ENCODE data around the gene CNOT2. TPM values are rescaled to one million over a fixed set of nuclear protein-coding genes. Genes with fewer than 3 reads are reported as not detected.

CNOT2 gene
- total RNA-seq, 1 donor from 2014 or later, result 22.0 TPM

DNA sequence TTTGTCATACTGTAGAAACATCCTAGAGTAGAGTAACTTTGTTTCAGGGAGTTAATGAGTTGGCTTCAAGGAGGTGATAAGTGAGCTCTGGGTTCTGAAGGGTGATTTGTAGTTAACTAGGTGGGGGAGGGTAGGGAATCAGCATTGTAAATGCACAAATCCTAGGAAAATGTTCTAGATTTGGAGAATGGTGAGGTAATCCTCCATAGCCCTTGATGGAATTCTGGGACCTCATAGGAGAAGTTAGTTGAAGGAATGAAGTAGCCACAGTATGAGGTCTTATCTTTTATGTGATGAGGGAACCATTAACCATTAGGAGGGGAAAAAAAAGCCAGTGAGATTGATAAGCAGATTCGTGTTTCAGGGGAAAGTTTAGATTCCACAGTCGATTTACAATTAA, 8.0 kb downstream of the CNOT2 start:
- no peak for DNase-seq (ENCODE audit: low spot score)

DNA sequence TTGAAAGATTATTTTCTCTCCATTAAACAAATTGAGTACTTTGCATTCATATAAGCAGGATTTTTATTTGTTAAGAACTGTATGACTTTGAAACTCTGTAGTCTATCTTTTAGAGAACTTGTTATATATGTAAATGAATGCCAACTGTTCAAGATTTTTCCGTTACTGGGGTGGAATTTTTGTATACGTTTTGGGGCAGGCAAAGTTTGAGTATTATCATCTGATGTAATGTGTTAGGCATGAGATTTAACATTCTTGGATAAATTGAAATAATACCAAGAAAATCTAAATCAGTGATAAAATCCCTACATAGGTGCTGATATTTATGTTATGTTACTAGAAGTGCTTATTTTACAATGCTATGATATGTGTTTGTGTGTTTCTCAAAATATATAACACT, 8.4 kb downstream of the CNOT2 start:
- no peak for DNase-seq (ENCODE audit: low spot score)
- no peak for ATAC-seq

More for the DNA sequence above, 8.0 kb downstream of the CNOT2 start:
- no peak for ATAC-seq

DNA sequence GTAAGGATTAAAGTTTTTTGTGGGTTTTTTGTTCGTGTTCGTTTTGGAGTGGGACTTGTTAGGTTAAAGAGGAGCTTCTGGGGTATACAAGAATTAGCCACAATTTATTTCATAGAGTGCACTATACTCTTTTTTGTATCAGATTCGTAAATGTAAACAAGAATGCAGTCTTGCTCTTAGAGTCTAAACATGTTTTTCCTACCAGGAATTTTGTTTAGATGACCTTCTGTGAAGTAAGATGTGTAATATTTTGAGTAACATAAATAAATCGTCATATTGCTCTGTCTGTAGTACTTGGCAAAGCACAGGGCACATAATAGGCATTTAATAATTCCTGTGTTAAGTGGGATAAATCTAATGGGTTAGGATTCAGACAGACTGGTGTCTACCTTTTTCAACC, 9.6 kb downstream of the CNOT2 start:
- DNase-seq (ENCODE audit: low spot score) (no peak), ATAC-seq (no peak)

DNA sequence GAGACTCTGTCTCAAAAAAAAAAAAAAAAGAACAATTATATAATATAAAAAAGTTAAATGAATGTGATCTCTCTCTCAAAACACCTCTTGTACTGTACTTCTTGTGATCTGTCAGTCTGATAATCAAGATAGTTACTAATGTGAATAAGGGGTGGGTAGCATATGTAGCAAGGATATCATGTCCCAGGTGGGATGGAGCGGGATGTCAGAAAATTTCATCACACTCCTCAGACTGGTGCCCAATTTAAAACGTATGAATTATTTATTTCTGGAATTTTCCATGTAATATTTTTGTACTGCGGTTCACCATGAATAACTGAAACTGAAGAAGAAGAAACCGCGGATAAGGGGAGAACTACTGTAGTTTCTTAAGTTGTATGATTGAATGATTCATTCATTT, 11.0 kb downstream of the CNOT2 start:
- ATAC-seq, result no peak
- DNase-seq (ENCODE audit: low spot score), result no peak

DNA sequence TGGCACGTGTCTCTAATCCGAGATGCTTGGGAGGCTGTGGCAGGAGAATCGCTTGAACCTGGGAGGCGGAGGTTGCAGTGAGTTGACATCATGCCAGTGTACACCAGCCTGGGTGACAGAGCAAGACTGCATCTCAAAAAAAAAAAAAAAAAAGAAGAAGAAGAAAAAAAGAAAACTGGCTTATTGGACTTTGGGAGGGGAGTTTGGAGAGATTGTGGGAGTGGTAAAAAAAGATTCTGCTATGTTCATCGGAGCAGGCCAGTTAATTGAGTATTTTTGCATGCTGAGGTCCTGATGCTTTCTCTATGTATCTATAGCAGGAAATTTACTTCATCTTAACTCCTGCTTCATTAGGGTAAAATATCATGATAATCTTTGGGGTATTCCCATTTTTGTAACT, 11.6 kb downstream of the CNOT2 start:
- ATAC-seq, result no peak

DNA sequence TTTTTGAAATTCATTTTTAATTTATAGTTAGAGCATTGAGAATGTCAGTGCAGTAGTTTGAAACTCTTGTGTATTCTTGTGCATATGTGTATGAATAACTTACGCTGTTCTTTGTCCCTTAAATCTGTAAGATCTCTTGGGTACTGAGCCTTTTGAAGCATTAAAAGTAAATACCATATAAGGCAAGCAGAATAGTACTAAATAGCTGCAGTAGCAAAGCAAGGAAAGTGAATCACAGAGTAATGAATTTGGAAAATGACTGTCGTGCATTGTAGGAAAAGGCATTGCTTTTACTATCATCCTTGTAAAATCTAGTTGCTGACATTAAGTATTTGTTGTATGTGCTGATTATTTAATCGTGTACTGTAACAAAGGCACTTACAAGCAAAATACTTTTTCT, 12.1 kb downstream of the CNOT2 start:
- no peak for ATAC-seq
- no peak for DNase-seq (ENCODE audit: low spot score)

More for the DNA sequence above, 11.6 kb downstream of the CNOT2 start:
- no peak for DNase-seq (ENCODE audit: low spot score)

DNA sequence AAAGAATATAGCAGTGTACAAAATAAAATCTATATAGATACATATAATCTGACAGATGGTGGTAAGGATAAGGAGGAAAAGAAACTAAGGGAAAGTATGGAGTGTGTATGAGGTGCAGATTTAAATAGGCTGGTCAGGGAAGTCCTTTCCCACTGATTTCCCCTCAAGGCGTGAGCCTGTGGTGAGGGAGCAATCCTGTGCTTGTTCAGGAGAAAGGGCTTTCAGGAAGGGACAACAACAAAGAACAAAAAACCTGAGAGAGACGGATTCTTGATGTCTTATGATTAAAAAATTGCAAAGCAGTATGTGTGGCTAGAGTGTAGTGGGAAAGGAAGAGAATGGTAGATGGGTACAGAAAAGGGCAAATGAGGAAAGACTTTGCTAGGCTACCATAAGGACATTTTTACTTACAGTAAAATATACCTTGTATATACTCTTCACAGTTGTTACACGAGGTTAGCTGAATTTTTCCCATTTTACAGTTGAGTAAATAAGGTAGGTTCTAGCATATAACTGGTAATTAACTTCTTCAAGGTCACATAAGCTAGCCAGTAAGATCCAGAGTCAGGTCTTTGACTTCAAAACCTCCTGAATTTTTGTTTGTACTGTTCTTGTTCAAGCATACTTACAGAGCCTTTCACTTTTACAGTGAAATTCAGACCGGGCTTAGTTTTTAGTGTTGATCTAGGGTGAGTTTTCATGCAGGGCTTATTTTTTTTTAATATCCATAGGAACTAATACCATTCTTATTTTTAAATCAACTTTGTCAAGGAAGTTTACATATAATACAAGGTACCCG, 15.6 kb downstream of the CNOT2 start:
- DNase-seq (ENCODE audit: low spot score), result no peak
- peak; percentile 28 for ATAC-seq

DNA sequence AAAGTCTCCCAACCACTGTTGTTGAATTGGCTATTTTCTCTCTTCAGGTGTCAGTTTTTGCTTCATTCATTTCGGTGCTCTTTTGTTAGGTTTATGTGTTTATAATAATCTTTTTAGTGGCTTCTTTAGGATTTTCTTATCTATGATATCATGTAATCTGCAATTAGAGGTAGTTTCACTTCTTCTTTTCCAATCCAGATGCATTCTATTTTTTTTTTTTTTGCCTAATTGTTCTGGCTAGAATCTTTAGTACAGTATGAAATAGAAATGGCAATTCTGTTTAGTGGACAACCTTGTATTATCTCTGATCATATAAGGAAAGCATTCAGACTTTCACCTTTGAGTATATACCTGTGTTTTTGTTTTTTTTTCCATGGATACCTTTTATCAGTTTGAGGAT, 17.4 kb downstream of the CNOT2 start:
- DNase-seq (ENCODE audit: low spot score) (no peak), ATAC-seq (no peak)

DNA sequence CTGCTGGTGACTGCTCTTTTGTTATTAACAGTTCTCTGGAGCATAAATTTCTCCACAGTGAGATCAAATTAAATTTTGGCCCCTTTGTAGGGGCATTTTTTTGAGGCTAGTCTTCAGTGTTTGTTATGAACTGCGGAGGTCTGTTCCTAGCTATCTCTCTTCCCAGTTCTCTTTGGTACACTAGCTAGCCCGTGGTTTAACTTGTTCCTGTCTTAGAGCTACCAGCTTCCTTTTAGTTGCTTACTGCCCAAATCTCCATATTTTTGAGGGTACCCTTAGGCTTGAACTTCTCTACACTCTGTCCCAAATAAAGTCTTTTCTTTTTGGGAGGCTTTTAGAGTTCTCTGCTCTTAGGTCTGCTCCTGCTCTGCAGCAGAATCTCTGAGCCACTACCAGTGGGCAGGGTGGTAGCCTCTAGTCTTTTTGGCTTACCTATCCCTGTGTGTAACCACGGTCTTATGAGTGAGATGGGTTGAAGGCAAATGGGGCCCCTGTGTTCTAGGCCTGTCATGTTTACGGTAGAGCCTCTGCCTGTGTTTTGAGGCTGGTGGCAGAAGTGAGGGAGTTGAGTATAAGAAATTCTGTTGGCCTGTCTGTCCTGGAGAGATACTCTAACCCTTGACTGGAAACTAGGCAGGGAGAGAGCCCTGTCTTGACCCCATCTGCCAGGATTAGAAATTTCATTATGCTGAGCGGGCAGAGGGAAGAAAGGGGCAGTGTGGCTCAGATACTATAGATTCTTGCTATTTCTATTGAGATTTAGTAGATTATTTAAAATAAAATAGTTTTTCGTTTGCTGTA, 21.0 kb downstream of the CNOT2 start:
- DNase-seq (ENCODE audit: low spot score), result no peak
- no peak for ATAC-seq

DNA sequence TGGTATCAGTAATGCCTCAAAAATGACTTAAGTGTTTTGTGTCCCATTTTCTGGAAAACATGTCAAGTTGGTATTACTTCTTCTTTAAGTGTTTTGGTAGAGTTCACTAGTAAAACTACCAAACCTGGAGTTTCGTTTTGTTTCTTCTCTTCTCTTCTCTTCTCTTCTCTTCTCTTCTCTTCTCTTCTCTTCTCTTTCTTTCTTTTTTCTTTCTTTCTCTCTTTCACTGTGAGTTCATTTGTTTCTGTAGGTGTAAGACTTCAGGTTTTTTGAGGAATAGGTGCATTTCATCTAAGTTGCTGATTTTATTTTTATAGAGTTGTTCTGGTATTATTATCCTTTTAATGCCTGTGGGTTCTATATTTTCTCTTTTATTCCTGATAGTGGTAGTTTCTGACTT, 21.9 kb downstream of the CNOT2 start:
- DNase-seq (ENCODE audit: low spot score) (no peak), ATAC-seq (no peak)

DNA sequence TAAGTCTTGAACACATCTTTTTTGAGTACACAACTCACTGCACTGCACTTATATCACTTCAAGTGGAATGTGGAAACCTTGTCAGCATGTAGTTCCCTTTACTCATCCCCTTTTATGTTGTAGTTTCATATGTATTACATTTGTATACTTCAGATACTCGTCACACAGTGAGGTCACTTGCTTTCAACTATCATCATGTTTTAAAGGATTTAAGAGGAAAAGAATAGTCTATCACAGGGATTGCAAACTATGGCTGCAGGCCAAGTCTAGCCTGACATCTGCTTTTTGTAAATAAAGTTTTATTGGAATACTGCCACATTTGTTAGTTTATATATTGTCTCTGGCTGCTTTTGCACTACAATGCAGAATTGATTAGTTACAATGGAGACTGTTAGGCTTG, 24.3 kb downstream of the CNOT2 start:
- DNase-seq (ENCODE audit: low spot score) (no peak), ATAC-seq (no peak)

DNA sequence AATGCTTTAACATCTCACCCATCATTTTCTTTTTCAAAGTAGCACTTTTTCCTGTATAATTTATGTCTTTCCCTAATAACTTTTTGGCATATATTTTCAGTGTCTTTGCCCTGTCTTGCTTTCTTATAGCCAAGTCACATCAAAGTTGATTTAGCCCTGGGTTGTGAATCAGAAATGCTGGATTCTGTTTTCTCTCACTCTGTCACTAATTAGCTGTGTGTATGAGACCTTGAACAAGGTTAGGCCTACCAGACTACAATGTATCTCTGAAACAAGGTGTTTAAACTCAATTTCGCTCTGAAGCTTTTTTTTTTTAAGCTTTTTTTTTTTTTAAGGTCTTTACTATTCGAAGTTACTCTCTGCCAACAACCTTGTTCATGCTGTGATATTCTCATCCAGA, 25.7 kb downstream of the CNOT2 start:
- ATAC-seq, result no peak
- no peak for DNase-seq (ENCODE audit: low spot score)

DNA sequence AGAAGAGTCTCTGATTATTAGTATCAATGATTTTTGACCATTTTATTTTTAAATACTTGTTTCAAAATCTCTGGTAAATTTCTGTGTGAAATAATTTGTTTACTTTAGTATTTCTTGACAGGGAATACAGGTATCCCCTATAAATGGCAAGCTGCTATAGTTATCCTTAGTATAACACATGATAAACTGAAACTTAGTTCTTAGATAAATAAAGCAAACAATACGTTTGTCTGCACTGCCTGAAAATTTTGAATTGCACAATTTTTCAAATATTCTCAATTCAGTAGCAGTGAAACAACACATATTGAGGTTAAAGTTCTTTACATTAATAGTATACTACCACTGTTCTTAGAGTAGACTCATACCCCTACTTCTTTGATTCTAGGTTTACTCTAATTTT, 26.9 kb downstream of the CNOT2 start:
- ATAC-seq, result peak; percentile 22
- DNase-seq (ENCODE audit: low spot score), result no peak

DNA sequence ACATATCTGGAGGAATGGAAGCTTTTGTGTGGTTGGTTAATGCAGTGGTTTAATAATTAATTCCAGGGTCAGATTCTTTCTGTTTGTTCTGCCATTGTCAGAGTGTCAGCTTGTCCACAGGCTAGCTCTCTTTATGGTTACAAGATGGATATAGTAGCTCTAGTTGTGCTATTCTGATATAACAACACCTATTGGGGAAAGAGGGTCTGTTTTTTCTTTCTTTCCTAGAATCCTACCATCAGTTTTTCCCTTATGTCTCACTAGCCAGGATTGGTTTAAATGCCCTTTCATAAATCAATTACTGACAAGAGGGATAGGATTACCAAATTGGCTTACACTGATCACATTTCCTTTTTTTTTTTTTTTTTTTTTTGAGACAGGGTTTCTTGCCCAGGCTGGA, 27.8 kb downstream of the CNOT2 start:
- ATAC-seq, result peak; percentile 85
- DNase-seq (ENCODE audit: low spot score), result no peak

DNA sequence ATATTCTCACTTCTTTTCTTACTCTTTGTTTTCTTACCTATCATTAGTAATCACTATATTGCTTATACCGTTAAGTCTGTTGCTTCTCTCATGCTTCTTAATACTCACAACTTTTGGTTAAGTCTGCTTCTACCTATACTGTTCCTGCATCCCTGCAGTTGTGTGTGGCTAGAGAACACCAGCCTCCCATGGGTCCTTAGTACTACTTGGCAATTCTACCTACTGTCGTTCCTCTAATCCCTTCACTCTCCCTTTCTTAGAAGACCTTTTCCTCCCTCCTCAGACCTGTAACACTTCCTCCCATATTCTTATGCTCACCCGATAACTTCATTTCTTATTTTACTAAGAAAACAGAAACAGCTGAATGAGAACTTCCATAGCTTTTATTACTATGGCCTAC, 29.3 kb downstream of the CNOT2 start:
- DNase-seq (ENCODE audit: low spot score) (no peak), ATAC-seq (no peak)

DNA sequence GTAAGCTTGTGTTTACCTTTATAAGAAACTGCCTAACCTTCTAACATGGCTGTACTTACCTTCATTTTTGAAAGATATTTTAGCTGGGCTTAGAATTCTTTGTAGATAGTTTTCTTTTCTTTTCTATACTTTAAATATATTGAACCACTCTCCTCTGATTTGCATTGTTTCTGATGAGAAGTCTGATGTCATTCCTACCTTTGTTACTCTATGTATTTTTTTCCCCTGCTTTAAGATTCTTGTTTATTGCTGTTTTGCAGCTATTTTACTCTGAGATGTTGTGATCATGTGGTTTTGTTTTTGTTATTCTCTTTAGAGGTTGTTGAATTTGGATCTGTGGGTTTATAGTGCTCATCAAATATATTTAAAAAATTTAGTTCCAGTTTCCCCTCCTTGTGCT, 31.8 kb downstream of the CNOT2 start:
- ATAC-seq (no peak), DNase-seq (ENCODE audit: low spot score) (no peak)

DNA sequence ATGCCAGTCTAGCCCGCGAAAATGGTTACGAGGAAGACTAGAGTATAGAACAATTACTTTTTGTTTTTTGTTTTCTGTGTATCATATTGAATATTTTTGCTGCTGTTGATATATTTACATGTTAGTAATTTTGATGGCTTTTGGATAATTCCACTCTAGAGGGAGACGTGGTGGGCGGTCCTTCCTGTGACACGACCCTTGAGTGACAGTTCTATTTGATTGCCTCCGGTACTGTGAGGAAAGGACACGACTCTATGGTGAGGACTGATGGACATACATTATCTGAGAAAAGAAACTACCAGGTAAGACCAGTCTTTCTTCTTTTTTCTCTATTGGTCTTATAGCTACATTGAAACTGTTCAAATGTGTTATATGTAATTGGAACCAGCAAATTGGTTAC, 34.7 kb downstream of the CNOT2 start:
- no peak for ATAC-seq
- DNase-seq (ENCODE audit: low spot score), result no peak

DNA sequence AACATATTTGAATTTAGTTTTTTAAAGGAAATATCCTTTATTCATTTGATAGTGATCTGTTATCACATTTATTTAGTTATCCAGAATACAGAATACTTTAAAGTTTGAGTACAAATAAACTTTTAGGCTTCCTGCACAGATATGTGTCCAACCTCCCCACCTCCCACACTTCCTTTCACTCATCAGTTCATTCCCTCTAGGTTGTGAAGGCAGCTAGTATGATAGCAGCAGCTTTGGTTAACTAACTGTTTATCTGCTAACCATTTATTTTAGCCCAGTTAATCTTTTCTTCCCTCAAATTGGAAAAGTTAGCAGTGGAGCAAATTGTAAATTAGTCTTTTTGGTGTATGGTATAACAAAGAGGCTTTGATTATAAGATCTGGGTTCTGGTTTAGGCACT, 35.7 kb downstream of the CNOT2 start:
- DNase-seq (ENCODE audit: low spot score), result no peak
- no peak for ATAC-seq

DNA sequence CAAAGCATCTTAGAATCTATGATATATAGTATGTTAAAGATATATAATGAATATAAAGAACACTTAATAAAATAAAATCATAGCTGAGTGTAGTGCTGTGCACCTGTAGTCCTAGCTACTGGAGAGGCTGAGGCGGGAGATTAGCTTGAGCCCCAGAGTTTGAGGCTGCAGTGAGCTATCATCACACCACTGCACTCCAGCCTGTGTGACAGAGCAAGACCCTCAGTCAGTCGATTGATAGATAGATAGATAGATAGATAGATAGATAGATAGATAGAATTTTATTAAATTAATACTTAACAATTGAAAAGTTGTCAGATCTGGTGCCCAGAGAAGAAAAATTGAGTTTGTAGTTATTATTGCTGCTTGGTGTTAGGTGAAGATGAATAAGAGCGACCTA, 40.0 kb downstream of the CNOT2 start:
- DNase-seq (ENCODE audit: low spot score) (no peak), ATAC-seq (no peak)

DNA sequence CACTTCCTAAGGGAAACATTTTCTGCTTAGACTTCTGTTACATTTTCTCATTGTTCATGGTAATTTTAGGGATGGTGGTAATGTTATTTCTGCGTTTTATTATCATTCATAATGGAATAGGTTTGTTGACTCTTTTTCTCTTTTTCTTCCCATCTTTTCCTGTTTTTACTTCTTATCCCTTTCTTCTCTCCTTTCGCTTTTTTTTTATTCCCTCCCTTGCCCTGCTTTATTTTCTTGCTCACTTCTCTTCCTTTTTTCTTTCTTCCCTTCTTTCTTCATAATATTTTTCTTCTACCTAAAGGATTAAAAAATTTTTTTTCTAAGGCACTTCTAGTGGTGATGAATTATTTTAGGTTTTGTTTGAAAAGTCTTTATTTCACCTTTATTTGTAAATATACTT, 45.6 kb downstream of the CNOT2 start:
- ATAC-seq (no peak), DNase-seq (ENCODE audit: low spot score) (no peak)

DNA sequence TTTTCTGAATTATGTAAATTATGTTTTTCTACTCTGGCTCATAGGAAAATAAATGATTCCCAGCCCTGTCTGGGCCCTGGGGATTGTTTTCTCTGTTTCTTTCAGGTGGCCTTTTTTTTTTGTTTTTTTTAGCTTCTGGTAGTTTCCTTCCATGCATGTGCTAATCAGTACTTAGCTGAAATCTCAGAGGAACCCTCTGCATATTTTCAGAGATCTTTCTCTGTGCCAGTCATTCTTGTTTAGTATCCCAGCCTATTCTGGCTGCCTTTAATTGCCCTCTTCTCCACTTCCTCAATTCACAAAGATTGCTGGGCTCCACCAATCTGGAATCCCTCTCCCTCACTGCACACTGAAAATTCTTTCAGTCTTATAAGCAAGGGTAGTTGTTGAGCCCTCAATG, 46.9 kb downstream of the CNOT2 start:
- no peak for DNase-seq (ENCODE audit: low spot score)
- no peak for ATAC-seq

DNA sequence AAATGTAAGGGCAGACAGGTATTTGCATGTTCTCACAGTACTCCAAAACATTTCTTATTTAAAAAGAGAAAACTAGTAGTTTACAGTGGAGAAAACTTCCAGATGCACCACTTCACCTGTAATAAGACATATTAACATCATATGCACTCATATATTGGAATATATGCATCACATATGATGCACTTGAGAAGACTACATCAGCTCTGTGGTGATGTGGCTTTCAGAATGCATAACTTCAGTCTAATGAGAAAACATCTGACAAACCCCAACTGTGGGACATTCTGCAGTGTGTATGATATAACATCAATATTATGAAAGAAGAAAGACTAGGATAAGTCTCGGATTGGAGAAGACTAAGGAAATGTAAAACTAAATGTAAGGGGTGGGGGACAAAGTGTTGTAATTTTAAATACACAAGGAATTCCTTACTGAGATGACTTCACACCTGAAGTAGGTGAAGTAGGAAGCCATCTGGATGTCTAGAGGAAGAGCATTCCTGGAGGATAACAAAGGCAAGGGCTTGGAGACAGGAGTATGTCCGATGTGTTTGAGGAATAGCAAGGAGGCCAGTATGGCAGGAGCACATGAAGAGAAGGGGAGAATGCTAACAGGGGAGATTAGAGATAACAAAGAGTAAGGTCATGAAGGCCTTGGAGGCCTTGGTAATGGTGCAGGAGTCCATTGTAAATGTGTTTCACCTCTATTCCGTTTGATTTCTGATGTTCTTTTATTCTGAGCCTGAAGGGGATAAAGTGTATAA, 49.0 kb downstream of the CNOT2 start:
- DNase-seq (ENCODE audit: low spot score), result no peak
- ATAC-seq, result no peak
